ENCODE data around the gene PLCXD1. TPM values are rescaled to one million over a fixed set of nuclear protein-coding genes. Genes with fewer than 3 reads are reported as not detected.
"Not testable (repeated sequence)": the region's sequence is repeated elsewhere in the genome, so short reads cannot be mapped to it uniquely, and the experiment has no call there.

Gene PLCXD1
- total RNA-seq, 2 donors from 2014 or later = 52.2 to 72.0 TPM

GRCh38 chrX:290476-291166 is 9.4 kb downstream of the PLCXD1 start:
- peaks cover 4 to 16% of the 10 kb centered on the region in 2 donors for H3K36me3 Mint-ChIP-seq (ENCODE audit: insufficient read depth in 2 of 2)
- H3K27ac Mint-ChIP-seq = no peak overlapping the region
- no peak overlapping the region for H3K4me3 Mint-ChIP-seq
- peaks cover 3% of the 10 kb centered on the region for H3K4me1 Mint-ChIP-seq (ENCODE audit: low read depth)
- DNase-seq (no peak), ATAC-seq (replicated peaks in 1 of 2) (no peak)
- no peaks in the 10 kb centered on the region for H3K9me3 Mint-ChIP-seq
- no peaks in the 10 kb centered on the region for H3K27me3 Mint-ChIP-seq (ENCODE audit: low read depth)

- Mint-ChIP-seq H3K9me3 (no peaks in the 10 kb centered on the region), H3K36me3 (ENCODE audit: insufficient read depth in 2 of 2) (peaks cover 4 to 15% of the 10 kb centered on the region in 2 donors), H3K4me3 (no peak overlapping the region), H3K4me1 (ENCODE audit: low read depth) (no peaks in the 10 kb centered on the region), H3K27ac (no peak overlapping the region), H3K27me3 (ENCODE audit: low read depth) (no peaks in the 10 kb centered on the region)
- no peak for ATAC-seq (replicated peaks in 1 of 2)
- no peak for DNase-seq
These were observed 10.3 kb downstream of the PLCXD1 start for GRCh38 chrX:291411-291901.

- Mint-ChIP-seq H3K4me1 (ENCODE audit: low read depth) (no peaks in the 10 kb centered on the region), H3K9me3 (no peaks in the 10 kb centered on the region), H3K4me3 (no peak overlapping the region), H3K36me3 (ENCODE audit: insufficient read depth in 2 of 2) (peaks cover 7 to 13% of the 10 kb centered on the region in 2 donors), H3K27me3 (ENCODE audit: low read depth) (no peaks in the 10 kb centered on the region), H3K27ac (no peak overlapping the region)
- no peak for DNase-seq
- ATAC-seq (replicated peaks in 1 of 2) = no peak
These were observed 12.0 kb downstream of the PLCXD1 start for GRCh38 chrX:292900-293897.

- ATAC-seq (replicated peaks in 1 of 2) (no peak), DNase-seq (no peak)
- peaks cover 7 to 13% of the 10 kb centered on the region in 2 donors for H3K36me3 Mint-ChIP-seq (ENCODE audit: insufficient read depth in 2 of 2)
These were observed 14.0 kb downstream of the PLCXD1 start for GRCh38 chrX:295136-295535.

GRCh38 chrX:298993-299392 is 17.8 kb downstream of the PLCXD1 start:
- no peak for ATAC-seq (replicated peaks in 1 of 2)
- no peaks in the 10 kb centered on the region for H3K9me3 Mint-ChIP-seq
- DNase-seq = no peak
- H3K4me3 Mint-ChIP-seq = no peak overlapping the region
- H3K4me1 Mint-ChIP-seq (ENCODE audit: low read depth) = no peaks in the 10 kb centered on the region
- H3K36me3 Mint-ChIP-seq (ENCODE audit: insufficient read depth in 2 of 2) = peaks cover 7 to 21% of the 10 kb centered on the region in 2 donors
- H3K27me3 Mint-ChIP-seq (ENCODE audit: low read depth) = no peaks in the 10 kb centered on the region
- H3K27ac Mint-ChIP-seq = no peak overlapping the region

More at GRCh38 chrX:295136-295535, 14.0 kb downstream of the PLCXD1 start:
- no peaks in the 10 kb centered on the region for H3K4me1 Mint-ChIP-seq (ENCODE audit: low read depth)
- no peaks in the 10 kb centered on the region for H3K27me3 Mint-ChIP-seq (ENCODE audit: low read depth)
- H3K9me3 Mint-ChIP-seq = no peaks in the 10 kb centered on the region
- H3K4me3 Mint-ChIP-seq = no peak overlapping the region
- H3K27ac Mint-ChIP-seq = no peak overlapping the region

- no peaks in the 10 kb centered on the region for H3K9me3 Mint-ChIP-seq
- ATAC-seq (replicated peaks in 1 of 2) (peak in 1 of 2 donors; percentile 4), DNase-seq (no peak)
- H3K4me1 Mint-ChIP-seq (ENCODE audit: low read depth) = no peaks in the 10 kb centered on the region
- H3K4me3 Mint-ChIP-seq = no peak overlapping the region
- no peaks in the 10 kb centered on the region for H3K27me3 Mint-ChIP-seq (ENCODE audit: low read depth)
- H3K36me3 Mint-ChIP-seq (ENCODE audit: insufficient read depth in 2 of 2) = peaks cover 7 to 31% of the 10 kb centered on the region in 2 donors
- H3K27ac Mint-ChIP-seq = no peak overlapping the region
These were observed 19.2 kb downstream of the PLCXD1 start for GRCh38 chrX:300334-300733.

- H3K4me3 Mint-ChIP-seq = no peak overlapping the region
- H3K27me3 Mint-ChIP-seq (ENCODE audit: low read depth) = no peaks in the 10 kb centered on the region
- no peaks in the 10 kb centered on the region for H3K4me1 Mint-ChIP-seq (ENCODE audit: low read depth)
- DNase-seq = no peak
- H3K36me3 Mint-ChIP-seq (ENCODE audit: insufficient read depth in 2 of 2) = peaks cover 4 to 32% of the 10 kb centered on the region in 2 donors
- no peak overlapping the region for H3K27ac Mint-ChIP-seq
- H3K9me3 Mint-ChIP-seq = no peaks in the 10 kb centered on the region
- ATAC-seq (replicated peaks in 1 of 2) = no peak
These were observed 21.8 kb downstream of the PLCXD1 start for GRCh38 chrX:302975-303374.

- peaks cover 6 to 37% of the 10 kb centered on the region in 2 donors for H3K36me3 Mint-ChIP-seq (ENCODE audit: insufficient read depth in 2 of 2)
- H3K9me3 Mint-ChIP-seq; ATAC-seq (replicated peaks in 1 of 2); H3K27ac Mint-ChIP-seq; H3K4me1 Mint-ChIP-seq (ENCODE audit: low read depth); DNase-seq; H3K27me3 Mint-ChIP-seq (ENCODE audit: low read depth); H3K4me3 Mint-ChIP-seq: not testable (repeated sequence)
These were observed 24.8 kb downstream of the PLCXD1 start for GRCh38 chrX:305781-306613.

- H3K27me3 Mint-ChIP-seq (ENCODE audit: low read depth); H3K27ac Mint-ChIP-seq; DNase-seq: not testable (repeated sequence)
These were observed 25.6 kb downstream of the PLCXD1 start for GRCh38 chrX:306614-307251.

GRCh38 chrX:307261-308111 is 26.3 kb downstream of the PLCXD1 start:
- Mint-ChIP-seq H3K27me3 (ENCODE audit: low read depth) (no peaks in the 10 kb centered on the region), H3K9me3 (no peaks in the 10 kb centered on the region), H3K4me1 (ENCODE audit: low read depth) (no peaks in the 10 kb centered on the region), H3K4me3 (no peak overlapping the region), H3K36me3 (ENCODE audit: insufficient read depth in 2 of 2) (peaks cover 9 to 33% of the 10 kb centered on the region in 2 donors), H3K27ac (no peak overlapping the region)
- DNase-seq = no peak
- ATAC-seq (replicated peaks in 1 of 2) = no peak

More at GRCh38 chrX:306614-307251, 25.6 kb downstream of the PLCXD1 start:
- peaks cover 4 to 33% of the 10 kb centered on the region in 2 donors for H3K36me3 Mint-ChIP-seq (ENCODE audit: insufficient read depth in 2 of 2)
- not testable (repeated sequence) for H3K9me3 Mint-ChIP-seq; H3K4me1 Mint-ChIP-seq (ENCODE audit: low read depth); ATAC-seq (replicated peaks in 1 of 2); H3K4me3 Mint-ChIP-seq

- Mint-ChIP-seq H3K4me3 (no peak overlapping the region), H3K4me1 (ENCODE audit: low read depth) (no peaks in the 10 kb centered on the region), H3K36me3 (ENCODE audit: insufficient read depth in 2 of 2) (peaks cover 9 to 29% of the 10 kb centered on the region in 2 donors), H3K27ac (no peak overlapping the region), H3K27me3 (ENCODE audit: low read depth) (no peaks in the 10 kb centered on the region), H3K9me3 (no peaks in the 10 kb centered on the region)
- no peak for DNase-seq
- ATAC-seq (replicated peaks in 1 of 2) = no peak
These were observed 27.8 kb downstream of the PLCXD1 start for GRCh38 chrX:308821-309520.

Measured in activated T-cell treated with anti-CD3 and anti-CD28 coated beads, Interleukin-2, amount 50 U/mL, for 72 hours (primary cell).